Retinal pigment epithelial cell (primary cell): ENCODE measurements around the gene GON7.

Experiments
- DNase-seq: peaks from one replicate; pipeline ENCODE4 v3.0.0-alpha.2; 2010; ENCODE audit warnings: low read depth
- H3K4me3 ChIP-seq: 2 replicates; pipeline ENCODE4 v1.5.1; 2011; ENCODE audit warnings: mild to moderate bottlenecking, low read length, control low read depth, moderate library complexity
- TF ChIP-seq, protein P1 (sequence below): conservative IDR thresholded peaks from 2 replicates; pipeline ENCODE4 v1.5.1; 2011; ENCODE audit warnings: low read depth, low read length, control low read depth, inconsistent platforms

GON7 gene

DNA sequence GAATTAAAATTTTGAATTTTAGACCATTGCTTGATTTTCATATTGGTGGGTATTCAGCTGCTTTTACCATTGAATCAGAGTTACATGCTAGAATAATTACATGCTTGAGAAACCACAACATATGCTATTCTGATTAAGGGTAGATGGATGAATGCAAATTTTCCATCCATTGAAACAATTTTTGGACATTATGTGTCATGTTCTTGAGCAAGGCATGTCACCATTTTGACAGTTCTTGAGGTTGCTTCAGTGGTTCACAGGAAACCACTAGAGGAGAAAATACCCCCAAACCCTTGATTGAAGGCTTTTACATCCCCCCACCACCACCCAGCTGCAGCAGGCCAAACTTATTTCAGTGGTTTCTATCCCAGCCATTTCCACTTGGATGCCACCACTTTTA is 13.6 kb upstream of the GON7 start:
- H3K4me3 ChIP-seq: no peak overlapping the region
- TF ChIP-seq, protein P1, sequence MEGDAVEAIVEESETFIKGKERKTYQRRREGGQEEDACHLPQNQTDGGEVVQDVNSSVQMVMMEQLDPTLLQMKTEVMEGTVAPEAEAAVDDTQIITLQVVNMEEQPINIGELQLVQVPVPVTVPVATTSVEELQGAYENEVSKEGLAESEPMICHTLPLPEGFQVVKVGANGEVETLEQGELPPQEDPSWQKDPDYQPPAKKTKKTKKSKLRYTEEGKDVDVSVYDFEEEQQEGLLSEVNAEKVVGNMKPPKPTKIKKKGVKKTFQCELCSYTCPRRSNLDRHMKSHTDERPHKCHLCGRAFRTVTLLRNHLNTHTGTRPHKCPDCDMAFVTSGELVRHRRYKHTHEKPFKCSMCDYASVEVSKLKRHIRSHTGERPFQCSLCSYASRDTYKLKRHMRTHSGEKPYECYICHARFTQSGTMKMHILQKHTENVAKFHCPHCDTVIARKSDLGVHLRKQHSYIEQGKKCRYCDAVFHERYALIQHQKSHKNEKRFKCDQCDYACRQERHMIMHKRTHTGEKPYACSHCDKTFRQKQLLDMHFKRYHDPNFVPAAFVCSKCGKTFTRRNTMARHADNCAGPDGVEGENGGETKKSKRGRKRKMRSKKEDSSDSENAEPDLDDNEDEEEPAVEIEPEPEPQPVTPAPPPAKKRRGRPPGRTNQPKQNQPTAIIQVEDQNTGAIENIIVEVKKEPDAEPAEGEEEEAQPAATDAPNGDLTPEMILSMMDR: no peak
- DNase-seq: no peak

DNA sequence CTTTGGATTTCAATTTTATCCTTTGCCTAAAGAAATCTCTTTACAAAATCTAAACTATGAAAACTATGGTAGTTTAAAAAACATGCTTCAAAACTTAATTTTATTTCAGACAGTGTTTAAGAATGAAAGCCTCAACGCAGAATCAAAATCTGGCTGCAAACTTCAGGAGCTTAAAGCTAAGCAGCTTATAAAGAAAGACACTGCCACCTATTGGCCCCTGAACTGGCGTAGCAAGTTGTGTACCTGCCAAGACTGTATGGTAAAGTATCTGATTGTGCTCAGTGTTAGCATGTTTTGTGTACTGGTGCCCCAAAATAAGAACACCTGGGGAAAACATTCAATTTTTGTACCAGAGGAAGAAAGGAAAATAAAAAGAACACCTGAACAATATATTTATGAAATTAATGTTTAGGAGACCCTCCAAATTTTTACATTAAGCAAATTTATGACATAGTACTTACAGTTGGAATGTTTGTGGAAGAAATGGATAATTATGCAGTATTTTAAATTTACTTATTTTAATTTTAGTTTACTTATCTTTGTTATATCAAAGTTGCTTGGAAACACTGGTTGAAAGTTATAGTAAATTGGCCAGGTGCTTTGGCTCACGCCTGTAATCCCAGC is 12.3 kb upstream of the GON7 start:
- no peak overlapping the region for H3K4me3 ChIP-seq
- TF ChIP-seq, protein P1: peak; percentile 80
- DNase-seq: no peak

DNA sequence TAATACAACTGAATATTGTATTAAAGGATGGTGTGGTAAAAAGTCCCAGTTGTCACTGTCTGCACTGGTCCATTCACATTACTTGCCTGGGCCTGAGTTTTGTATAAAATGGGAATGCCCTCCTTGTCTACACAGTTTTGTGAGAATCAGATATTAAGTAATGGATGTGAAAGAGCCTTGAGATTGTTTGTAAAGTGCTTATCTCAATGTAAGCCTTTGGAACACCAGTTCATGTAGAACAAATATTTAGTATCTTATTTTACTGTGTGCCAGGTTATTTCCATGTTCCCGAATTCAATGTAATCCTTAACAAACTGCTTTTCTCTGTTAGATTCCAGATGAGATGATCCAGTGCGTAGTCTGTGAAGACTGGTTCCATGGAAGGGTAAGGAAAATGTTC is 7.7 kb upstream of the GON7 start:
- DNase-seq: no peak
- H3K4me3 ChIP-seq: no peak overlapping the region
- TF ChIP-seq, protein P1: no peak

DNA sequence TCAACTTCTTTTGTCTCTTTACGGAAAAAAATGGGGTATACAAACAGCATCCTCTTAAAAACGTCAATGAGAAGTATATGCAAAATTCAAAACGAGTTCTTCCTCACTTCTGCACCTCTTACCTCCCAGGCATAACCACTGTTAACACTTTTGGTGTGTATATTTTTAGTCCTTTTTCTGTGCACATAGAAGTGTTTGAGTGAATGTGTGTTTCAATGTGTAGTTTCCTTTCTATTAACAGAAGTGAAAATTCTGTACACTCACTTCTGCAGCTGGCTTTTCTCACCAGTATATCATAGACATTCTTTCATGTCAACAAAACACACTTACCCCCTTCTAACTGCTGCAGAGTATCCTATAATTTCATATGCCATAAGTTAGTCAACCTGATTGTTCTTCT is 5.6 kb upstream of the GON7 start:
- DNase-seq: no peak
- TF ChIP-seq, protein P1: no peak
- no peak overlapping the region for H3K4me3 ChIP-seq

DNA sequence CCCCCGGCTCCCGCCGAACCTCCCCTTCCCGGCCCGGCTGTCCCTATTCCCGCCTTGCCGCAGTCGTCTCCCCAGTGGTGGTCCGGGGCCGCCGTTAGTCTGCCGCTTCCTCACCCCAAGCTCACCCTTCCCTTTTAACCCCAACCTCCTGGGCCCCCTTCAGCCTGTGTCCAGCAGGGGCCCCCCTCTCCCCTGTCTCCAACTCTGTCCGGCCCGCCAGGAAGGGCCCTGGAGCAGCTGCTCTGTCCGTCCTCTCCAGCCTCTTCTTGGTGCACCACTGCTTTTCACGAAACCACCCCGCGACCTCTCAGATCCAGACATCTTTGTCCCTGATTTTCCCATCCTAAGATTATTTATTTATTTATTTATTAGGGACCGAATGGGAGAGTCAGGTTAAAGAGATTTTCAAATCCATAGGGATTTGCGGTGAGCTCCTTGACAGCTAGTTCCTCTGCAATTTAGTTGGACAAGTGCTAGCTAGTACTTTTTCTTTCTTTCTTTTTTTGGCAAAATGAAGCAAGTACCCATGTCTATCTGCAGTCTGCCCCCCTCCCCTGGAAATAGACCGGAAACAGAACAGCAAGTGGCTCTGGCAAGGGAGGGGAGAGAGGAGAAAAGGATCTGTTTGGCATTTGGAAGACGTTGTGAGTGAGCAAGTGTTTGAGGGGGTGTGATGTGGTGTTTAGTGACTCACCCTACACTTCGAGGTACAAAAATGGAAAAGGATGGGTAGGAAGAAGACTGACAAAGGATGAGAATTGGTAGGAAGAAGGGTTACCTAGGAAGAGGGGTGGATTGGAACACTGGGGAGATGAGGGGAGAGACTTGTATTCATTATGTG is 823 bp upstream of the GON7 start:
- TF ChIP-seq, protein P1: peak; percentile 57
- H3K4me3 ChIP-seq: peak overlapping the region; percentile 71
- DNase-seq: no peak

DNA sequence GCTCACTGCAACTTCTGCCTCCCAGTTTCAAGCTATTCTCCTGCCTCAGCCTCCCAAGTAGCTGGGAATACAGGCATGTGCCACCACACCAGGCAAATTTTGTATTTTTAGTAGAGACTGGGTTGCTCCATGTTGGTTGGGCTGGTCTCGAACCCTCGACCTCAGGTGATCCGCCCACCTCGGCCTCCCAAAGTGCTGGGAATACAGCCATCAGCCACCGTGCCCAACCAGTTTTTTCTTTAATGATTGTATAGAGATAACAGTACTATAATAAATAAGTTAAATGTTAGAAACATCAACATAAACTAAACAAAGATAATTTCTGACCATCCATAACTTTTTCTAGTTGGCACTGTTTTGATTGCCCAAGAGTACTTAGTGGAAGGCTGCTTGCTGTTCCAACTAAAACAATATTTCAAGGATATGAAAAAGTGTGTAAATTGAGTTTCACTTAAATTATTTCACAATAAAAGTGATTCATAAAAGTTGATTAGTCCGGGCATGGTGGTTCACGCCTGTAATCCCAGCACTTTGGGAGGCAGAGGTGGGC is 5.6 kb downstream of the GON7 start:
- DNase-seq: no peak
- no peak overlapping the region for H3K4me3 ChIP-seq
- TF ChIP-seq, protein P1: no peak
